HepG2 (cell line): Measurements from ENCODE around the gene CLP1. TPM values are rescaled to one million over a fixed set of nuclear protein-coding genes. Genes with fewer than 3 reads are reported as not detected.

ENCODE experiments used
- ATAC-seq: fragments of 200-7000 bp; cut with Tn5 transposase; 3 replicates; pipeline ENCODE4 v1.9.1; 2020; ENCODE audit warnings: mild to moderate bottlenecking, moderate library complexity
- BruUV-seq: library from RNA; stranded (reverse); fragments of 400-500 nt; replicated peaks from 2 replicates; lab custom pipeline; 2021; lab: Mats Ljungman, UMichigan
- CTCF ChIA-PET: fragments of 300-600 bp; formaldehyde crosslinking; extraction: SDS; loops from one replicate; lab custom pipeline; 2021; ENCODE audit warnings: low total read pairs, inconsistent platforms, low intra/inter-chr PET ratio; lab: Yijun Ruan, JAX
- POLR2A ChIA-PET: fragments of 350-600 bp; sonication (Branson Sonifier 250); formaldehyde crosslinking; loops from one replicate; lab custom pipeline; 2020; ENCODE audit warnings: antibody characterized with exemption, inconsistent platforms; lab: Yijun Ruan, JAX
- DNase-seq: peaks from one replicate; pipeline ENCODE4 v3.0.0-alpha.2; 2015; ENCODE audit warnings: low spot score
- FAIRE-seq: peaks from 3 replicates; lab custom pipeline; 2011; peaks lifted over from hg19 to GRCh38; lab: Jason Lieb, UNC
- H2AFZ ChIP-seq: one replicate; pipeline ENCODE4 v1.6.1; 2011; ENCODE audit warnings: low read length, inconsistent platforms
- H3K27ac ChIP-seq: fragments of 300-600 bp; 3 replicates; pipeline ENCODE4 v1.8.0; 2011; ENCODE audit warnings: mixed run types, mild to moderate bottlenecking, mixed read lengths, low read length, inconsistent platforms; ENCODE audit not compliant: insufficient read depth; ENCODE audit errors: extremely low read length
- H3K27me3 ChIP-seq, 2 experiments: fragments of 200-600 bp in 1 of 2; 2 replicates in 1 of 2; 3 replicates in 1 of 2; pipeline versions ENCODE4 v1.6.0 to v1.8.0; 2011; ENCODE audit warnings: low read length in 2 of 2, mild to moderate bottlenecking in 2 of 2, moderate library complexity in 2 of 2, inconsistent platforms in 1 of 2; ENCODE audit not compliant: insufficient read depth in 2 of 2, control insufficient read depth in 1 of 2
- H3K36me3 ChIP-seq, 2 experiments: fragments of 200-600 bp in 1 of 2; replicated peaks in 1 of 2; 2 replicates in 1 of 2; 3 replicates in 1 of 2; pipeline versions ENCODE4 v1.5.1 to v1.8.0; 2011; ENCODE audit warnings: low read length in 2 of 2, inconsistent platforms in 1 of 2; ENCODE audit not compliant: insufficient read depth in 2 of 2, control insufficient read depth in 1 of 2
- H3K4me1 ChIP-seq: 2 replicates; pipeline ENCODE4 v1.5.1; 2012; ENCODE audit warnings: low read length, inconsistent platforms; ENCODE audit not compliant: insufficient read depth
- H3K4me2 ChIP-seq: 2 replicates; pipeline ENCODE4 v1.6.0; 2011; ENCODE audit warnings: low read depth, low read length, inconsistent platforms
- H3K4me3 ChIP-seq, 3 experiments: fragments of 200-600 bp in 1 of 3; sonication (generic), shearing (Covaris generic) in 1 of 3; replicated peaks in 1 of 3; 2 replicates each; pipeline ENCODE4 v1.5.1; 2011 to 2016; ENCODE audit warnings: low read length in 3 of 3, inconsistent platforms in 2 of 3, low read depth in 2 of 3, mild to moderate bottlenecking in 2 of 3, control low read depth in 1 of 3, mixed read lengths in 1 of 3; ENCODE audit not compliant: insufficient read depth in 1 of 3
- H3K79me2 ChIP-seq: one replicate; pipeline ENCODE4 v1.6.1; 2011; ENCODE audit warnings: low read length, inconsistent platforms; ENCODE audit not compliant: insufficient read depth
- H3K9ac ChIP-seq: 2 replicates; pipeline ENCODE4 v1.6.0; 2011; ENCODE audit warnings: mild to moderate bottlenecking, low read depth, low read length, inconsistent platforms; ENCODE audit not compliant: insufficient read depth
- H3K9me3 ChIP-seq: 2 replicates; pipeline ENCODE4 v1.5.1; 2012; ENCODE audit warnings: mild to moderate bottlenecking, low read length
- H4K20me1 ChIP-seq: 2 replicates; pipeline ENCODE4 v1.6.0; 2011; ENCODE audit warnings: inconsistent platforms, mild to moderate bottlenecking, low read length, moderate library complexity; ENCODE audit not compliant: insufficient read depth
- KDM6A ChIP-seq: IDR thresholded peaks from 2 replicates; pipeline ENCODE4 v1.6.1; 2016; ENCODE audit warnings: low read depth
- MEIS2 ChIP-seq: sonication (generic); formaldehyde crosslinking; IDR thresholded peaks from 2 replicates; pipeline ENCODE4 v1.9.0; 2021; ENCODE audit warnings: mild to moderate bottlenecking, missing genetic modification reagents
- ZNF337 ChIP-seq: sonication (generic); formaldehyde crosslinking; IDR thresholded peaks from 2 replicates; pipeline ENCODE4 v1.5.1; 2020; ENCODE audit warnings: missing genetic modification reagents, low read depth, mild to moderate bottlenecking, borderline replicate concordance
- ZNF572 ChIP-seq: sonication (generic); formaldehyde crosslinking; IDR thresholded peaks from 2 replicates; pipeline ENCODE4 v1.5.1; 2020; ENCODE audit warnings: mild to moderate bottlenecking, missing genetic modification reagents
- ZNF761 ChIP-seq: sonication (generic); formaldehyde crosslinking; conservative IDR thresholded peaks from 2 replicates; pipeline ENCODE4 v1.4.0; 2020; ENCODE audit warnings: mild to moderate bottlenecking, missing genetic modification reagents
- ZNF780A ChIP-seq: sonication (generic); formaldehyde crosslinking; IDR thresholded peaks from 2 replicates; pipeline ENCODE4 v1.8.0; 2022; ENCODE audit warnings: mild to moderate bottlenecking, missing genetic modification reagents, moderate library complexity
- ZSCAN30 ChIP-seq: sonication (generic); formaldehyde crosslinking; IDR thresholded peaks from 2 replicates; pipeline ENCODE4 v1.5.0; 2020; ENCODE audit warnings: mild to moderate bottlenecking, missing genetic modification reagents
- WGBS: methylation state at CpG from one replicate; pipeline ENCODE4 v1.1.6; 2017; ENCODE audit warnings: low lambda C conversion rate; 5-methylcytosine and 5-hydroxymethylcytosine counted together
- in situ Hi-C: cut with HindIII; loops from 2 replicates; pipeline ENCODE4 v1.10.0; 2017; ENCODE audit warnings: low pct_unique_long_range_greater_than_20kb; ENCODE audit not compliant: extremely low pct_ligation_motif_present
- intact Hi-C: fragments of 100-400 bp; cut with micrococcal nuclease; formaldehyde crosslinking; loops from one replicate; pipeline ENCODE4 v1.10.0; 2022; ENCODE audit not compliant: unreplicated experiment
- polyA plus RNA-seq, 8 experiments: library from polyadenylated mRNA; depleted of rRNA in 3 of 8; stranded (reverse) in 7 of 8; unstranded in 1 of 8; fragments of >200 nt; fragmentation: Illumina TruSeq in 4 of 8; extraction: Trizol in 4 of 8; gene quantifications; 2 replicates each; pipeline versions ENCODE4 v1.2.1 to v1.2.3, GENCODE V29; 2011 to 2016; ENCODE audit warnings: low read depth in 4 of 8, missing spikeins in 1 of 8, mixed read lengths in 1 of 8; ENCODE audit not compliant: insufficient read depth in 1 of 8
- total RNA-seq, 5 experiments: library from RNA; depleted of rRNA; stranded (reverse); fragments of >200 nt; fragmentation: Illumina TruSeq; extraction: Trizol; gene quantifications; 2 replicates each; pipeline ENCODE4 v1.2.3, GENCODE V29; 2016; ENCODE audit warnings: low read depth in 1 of 5
- TF ChIP-seq, protein P1 (sequence below): sonication (generic); formaldehyde crosslinking; IDR thresholded peaks from 2 replicates; pipeline ENCODE4 v1.4.0; 2020; ENCODE audit warnings: missing genetic modification reagents
- TF ChIP-seq, protein P2 (sequence below), 2 experiments: IDR thresholded peaks; 2 replicates each; pipeline ENCODE4 v1.6.1; 2011 to 2012; ENCODE audit warnings: low read length in 2 of 2, borderline replicate concordance in 1 of 2, low read depth in 1 of 2, mild to moderate bottlenecking in 1 of 2, moderate library complexity in 1 of 2

Gene CLP1
- total and polyA plus RNA-seq, 2 of the 13 experiments (the other 11 are each of a cell fraction or from before 2014, with no cell fraction given): 14.6 to 24.8 TPM

DNA sequence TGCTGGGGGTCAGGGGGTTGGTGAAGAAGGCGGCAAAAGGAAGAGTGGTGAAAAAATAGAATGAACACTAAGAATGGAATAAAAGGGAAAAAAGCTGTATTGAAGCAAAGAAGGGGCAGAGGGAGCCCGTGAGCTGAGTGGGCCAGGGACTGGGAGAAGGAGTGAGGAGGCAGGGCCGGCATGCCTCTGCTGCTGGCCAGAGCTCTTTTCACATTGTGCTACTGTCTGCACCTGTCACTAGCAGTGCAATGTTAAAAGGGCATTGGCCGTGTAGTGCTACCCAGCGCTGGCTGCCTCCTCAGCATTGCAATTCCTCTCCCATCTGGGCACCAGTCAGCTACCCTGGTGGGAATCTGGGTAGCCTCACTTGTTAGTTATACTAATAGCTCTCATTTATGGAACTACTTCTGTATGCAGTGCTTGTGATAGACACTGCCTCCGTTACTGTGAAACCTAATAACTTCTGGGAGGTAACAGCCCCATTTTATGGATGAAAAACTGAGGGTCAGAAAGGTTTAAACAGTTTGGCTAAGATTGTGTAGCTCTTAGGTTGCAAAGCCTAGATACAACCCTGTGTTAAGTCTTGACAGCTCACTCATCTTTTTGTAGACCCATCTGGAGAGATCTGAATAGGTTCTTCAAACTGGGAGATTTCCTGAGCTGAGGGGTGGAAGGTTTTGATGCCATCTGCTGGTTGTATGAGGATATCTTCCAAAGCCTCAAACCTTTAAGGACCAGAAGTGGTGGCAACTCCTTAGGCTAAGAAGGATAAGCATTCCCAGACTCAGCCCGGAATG is 16.4 kb upstream of the CLP1 start:
- no peak overlapping the region for H2AFZ ChIP-seq
- peak overlapping the region; percentile 86 for H3K4me2 ChIP-seq
- no TSS peak for BruUV-seq
- intact Hi-C loops: loop anchor here (1.0 to 5.0 kb wide), 2 partner anchors 109 to 184 kb away; partner anchors contain the start of gene TIMM10
- H3K36me3 ChIP-seq: no peaks in the 10 kb centered on the region
- H3K4me1 ChIP-seq: peaks cover 43% of the 10 kb centered on the region
- no peak overlapping the region for H3K9ac ChIP-seq
- in situ Hi-C loops: loop anchor here (5.0 to 10.0 kb wide), 3 partner anchors 74 to 294 kb away; partner anchors contain the start of gene UBE2L6
- no peaks in the 10 kb centered on the region for H4K20me1 ChIP-seq
- WGBS: 50% methylated on average over 6 of the region's 7 CpGs
- no peak overlapping the region for H3K4me3 ChIP-seq
- POLR2A ChIA-PET: interaction anchor here (0.9 to 4.3 kb wide), 13 partner anchors 11 to 296 kb away, joined by 3 to 33 read pairs (median 4); partner anchors contain the start of genes RTN4RL2, SERPING1, TIMM10 and UBE2L6
- no peaks in the 10 kb centered on the region for H3K9me3 ChIP-seq
- peaks cover 1 to 8% of the 10 kb centered on the region in 2 experiments; a peak in 3 of 5 replicates for H3K27me3 ChIP-seq
- FAIRE-seq: peak; percentile 73
- H3K27ac ChIP-seq: no peak overlapping the region
- DNase-seq: peak; percentile 47
- ATAC-seq: peak; percentile 54
- no peaks in the 10 kb centered on the region for H3K79me2 ChIP-seq
- CTCF ChIA-PET: interaction anchor here (1.0 to 7.0 kb wide), 6 partner anchors 73 to 296 kb away, joined by 3 to 79 read pairs (median 6); partner anchors contain the start of gene UBE2L6
- TF ChIP-seq, protein P1, sequence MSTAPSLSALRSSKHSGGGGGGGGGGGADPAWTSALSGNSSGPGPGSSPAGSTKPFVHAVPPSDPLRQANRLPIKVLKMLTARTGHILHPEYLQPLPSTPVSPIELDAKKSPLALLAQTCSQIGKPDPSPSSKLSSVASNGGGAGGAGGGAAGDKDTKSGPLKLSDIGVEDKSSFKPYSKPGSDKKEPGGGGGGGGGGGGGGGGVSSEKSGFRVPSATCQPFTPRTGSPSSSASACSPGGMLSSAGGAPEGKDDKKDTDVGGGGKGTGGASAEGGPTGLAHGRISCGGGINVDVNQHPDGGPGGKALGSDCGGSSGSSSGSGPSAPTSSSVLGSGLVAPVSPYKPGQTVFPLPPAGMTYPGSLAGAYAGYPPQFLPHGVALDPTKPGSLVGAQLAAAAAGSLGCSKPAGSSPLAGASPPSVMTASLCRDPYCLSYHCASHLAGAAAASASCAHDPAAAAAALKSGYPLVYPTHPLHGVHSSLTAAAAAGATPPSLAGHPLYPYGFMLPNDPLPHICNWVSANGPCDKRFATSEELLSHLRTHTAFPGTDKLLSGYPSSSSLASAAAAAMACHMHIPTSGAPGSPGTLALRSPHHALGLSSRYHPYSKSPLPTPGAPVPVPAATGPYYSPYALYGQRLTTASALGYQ (CRISPR knock-in tag): no peak
- no peak for TF ChIP-seq ZNF572 (CRISPR knock-in tag)
- no peak for TF ChIP-seq ZNF780A (CRISPR knock-in tag)
- no peak for TF ChIP-seq KDM6A (CRISPR knock-in tag)
- no peak for TF ChIP-seq ZNF337 (CRISPR knock-in tag)
- no peak for TF ChIP-seq ZSCAN30 (CRISPR knock-in tag)
- no peak for TF ChIP-seq ZNF761
- TF ChIP-seq, protein P2, sequence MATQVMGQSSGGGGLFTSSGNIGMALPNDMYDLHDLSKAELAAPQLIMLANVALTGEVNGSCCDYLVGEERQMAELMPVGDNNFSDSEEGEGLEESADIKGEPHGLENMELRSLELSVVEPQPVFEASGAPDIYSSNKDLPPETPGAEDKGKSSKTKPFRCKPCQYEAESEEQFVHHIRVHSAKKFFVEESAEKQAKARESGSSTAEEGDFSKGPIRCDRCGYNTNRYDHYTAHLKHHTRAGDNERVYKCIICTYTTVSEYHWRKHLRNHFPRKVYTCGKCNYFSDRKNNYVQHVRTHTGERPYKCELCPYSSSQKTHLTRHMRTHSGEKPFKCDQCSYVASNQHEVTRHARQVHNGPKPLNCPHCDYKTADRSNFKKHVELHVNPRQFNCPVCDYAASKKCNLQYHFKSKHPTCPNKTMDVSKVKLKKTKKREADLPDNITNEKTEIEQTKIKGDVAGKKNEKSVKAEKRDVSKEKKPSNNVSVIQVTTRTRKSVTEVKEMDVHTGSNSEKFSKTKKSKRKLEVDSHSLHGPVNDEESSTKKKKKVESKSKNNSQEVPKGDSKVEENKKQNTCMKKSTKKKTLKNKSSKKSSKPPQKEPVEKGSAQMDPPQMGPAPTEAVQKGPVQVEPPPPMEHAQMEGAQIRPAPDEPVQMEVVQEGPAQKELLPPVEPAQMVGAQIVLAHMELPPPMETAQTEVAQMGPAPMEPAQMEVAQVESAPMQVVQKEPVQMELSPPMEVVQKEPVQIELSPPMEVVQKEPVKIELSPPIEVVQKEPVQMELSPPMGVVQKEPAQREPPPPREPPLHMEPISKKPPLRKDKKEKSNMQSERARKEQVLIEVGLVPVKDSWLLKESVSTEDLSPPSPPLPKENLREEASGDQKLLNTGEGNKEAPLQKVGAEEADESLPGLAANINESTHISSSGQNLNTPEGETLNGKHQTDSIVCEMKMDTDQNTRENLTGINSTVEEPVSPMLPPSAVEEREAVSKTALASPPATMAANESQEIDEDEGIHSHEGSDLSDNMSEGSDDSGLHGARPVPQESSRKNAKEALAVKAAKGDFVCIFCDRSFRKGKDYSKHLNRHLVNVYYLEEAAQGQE (IDR thresholded peaks at IDR 0.05; ENCODE audit: borderline replicate concordance in 1 of 2, low read depth in 1 of 2, low read length in 2 of 2): no peak
- no peak for TF ChIP-seq MEIS2 (CRISPR knock-in tag)
